Neural progenitor cell (in vitro differentiated cells): Measurements from ENCODE around the gene HBG2. TPM values are rescaled to one million over a fixed set of nuclear protein-coding genes. Genes with fewer than 3 reads are reported as not detected.
"Not testable (repeated sequence)": the region's sequence is repeated elsewhere in the genome, so short reads cannot be mapped to it uniquely, and the experiment has no call there.

Experiments
- DNase-seq: peaks from one replicate; pipeline ENCODE4 v3.0.0-alpha.2; 2016; ENCODE audit warnings: low spot score
- H2AFZ ChIP-seq: fragments of 200-600 bp; sonication (generic); replicated peaks from 2 replicates; pipeline ENCODE4 v1.6.1; 2016; ENCODE audit warnings: antibody characterized with exemption
- H3F3A ChIP-seq: fragments of 200-600 bp; sonication (generic); 2 replicates; pipeline ENCODE4 v1.6.1; 2016; ENCODE audit warnings: antibody characterized with exemption, low read depth
- H3K27ac ChIP-seq: fragments of 200-600 bp; sonication (generic); 2 replicates; pipeline ENCODE4 v1.5.1; 2016; ENCODE audit warnings: mild to moderate bottlenecking
- H3K27me3 ChIP-seq: fragments of 200-600 bp; sonication (generic); 2 replicates; pipeline ENCODE4 v1.6.1; 2016; ENCODE audit warnings: mild to moderate bottlenecking, moderate library complexity
- H3K36me3 ChIP-seq: fragments of 200-600 bp; sonication (generic); 2 replicates; pipeline ENCODE4 v1.5.1; 2016
- H3K4me1 ChIP-seq: fragments of 200-600 bp; sonication (generic); 2 replicates; pipeline ENCODE4 v1.6.1; 2016; ENCODE audit warnings: mixed run types
- H3K4me2 ChIP-seq: fragments of 200-600 bp; sonication (generic); 2 replicates; pipeline ENCODE4 v1.6.1; 2016
- H3K4me3 ChIP-seq: fragments of 200-600 bp; sonication (generic); 2 replicates; pipeline ENCODE4 v1.5.1; 2016
- H3K79me2 ChIP-seq: fragments of 200-600 bp; sonication (generic); 2 replicates; pipeline ENCODE4 v1.6.1; 2016; ENCODE audit warnings: low read depth
- H3K9ac ChIP-seq: fragments of 200-600 bp; sonication (generic); 2 replicates; pipeline ENCODE4 v1.6.1; 2016
- H3K9me3 ChIP-seq: fragments of 200-600 bp; sonication (generic); 2 replicates; pipeline ENCODE4 v1.5.1; 2016; ENCODE audit warnings: low read depth
- H4K20me1 ChIP-seq: fragments of 200-600 bp; sonication (generic); 2 replicates; pipeline ENCODE4 v1.6.1; 2016; ENCODE audit warnings: low read depth
- H3K27ac Mint-ChIP-seq: 3 replicates; pipeline ENCODE4 v1.8.0; 2021; ENCODE audit warnings: mixed read lengths
- H3K27me3 Mint-ChIP-seq: 2 replicates; pipeline ENCODE4 v1.8.0; 2022; ENCODE audit warnings: low read depth, mild to moderate bottlenecking, inconsistent platforms, moderate library complexity, mixed read lengths; ENCODE audit not compliant: insufficient read depth
- H3K36me3 Mint-ChIP-seq: 3 replicates; pipeline ENCODE4 v1.8.0; 2021; ENCODE audit warnings: mixed read lengths
- H3K4me1 Mint-ChIP-seq: 3 replicates; pipeline ENCODE4 v1.8.0; 2021; ENCODE audit warnings: mixed read lengths
- H3K4me3 Mint-ChIP-seq: 3 replicates; pipeline ENCODE4 v1.8.0; 2021; ENCODE audit warnings: mild to moderate bottlenecking, moderate library complexity, mixed read lengths
- H3K9me3 Mint-ChIP-seq: 3 replicates; pipeline ENCODE4 v1.8.0; 2020; ENCODE audit warnings: mixed read lengths
- CTCF ChIP-seq: fragments of 200-600 bp; sonication (generic); IDR thresholded peaks from 2 replicates; pipeline ENCODE4 v1.5.1; 2017; ENCODE audit warnings: antibody characterized with exemption, mild to moderate bottlenecking
- EZH2 ChIP-seq: fragments of 200-600 bp; sonication (generic); IDR thresholded peaks from 2 replicates; pipeline ENCODE4 v1.6.1; 2017; ENCODE audit warnings: antibody characterized with exemption, mild to moderate bottlenecking, moderate library complexity
- EZH2phosphoT487 ChIP-seq: fragments of 200-600 bp; sonication (generic); IDR thresholded peaks from 2 replicates; pipeline ENCODE4 v1.6.1; 2017; ENCODE audit warnings: antibody characterized with exemption
- total RNA-seq: library from RNA; depleted of rRNA; stranded (reverse); fragments of >200 nt; gene quantifications from 2 replicates; pipeline ENCODE4 v1.2.3, GENCODE V29; 2015; ENCODE audit warnings: low replicate concordance

Gene HBG2
- total RNA-seq, 1 donor from 2014 or later: not detected

- TF ChIP-seq EZH2phosphoT487 (no peak), CTCF (no peak), EZH2 (no peak)
- Histone ChIP-seq H2AFZ (no peak overlapping the region), H3K79me2 (no peaks in the 10 kb centered on the region), H3K4me1 (no peaks in the 10 kb centered on the region), H3K27ac (no peak overlapping the region), H3K9me3 (no peaks in the 10 kb centered on the region), H3K4me3 (no peak overlapping the region), H3K4me2 (no peak overlapping the region), H3K9ac (no peak overlapping the region), H3K36me3 (no peaks in the 10 kb centered on the region), H3F3A (no peaks in the 10 kb centered on the region), H3K27me3 (no peaks in the 10 kb centered on the region), H4K20me1 (no peaks in the 10 kb centered on the region)
- H3K4me3 Mint-ChIP-seq: no peak overlapping the region
- no peak for DNase-seq
- H3K27ac Mint-ChIP-seq: no peak overlapping the region
- H3K9me3 Mint-ChIP-seq: no peaks in the 10 kb centered on the region
- H3K4me1 Mint-ChIP-seq: peaks cover 6% of the 10 kb centered on the region
- no peaks in the 10 kb centered on the region for H3K27me3 Mint-ChIP-seq
- H3K36me3 Mint-ChIP-seq: no peaks in the 10 kb centered on the region
Observed at GRCh38 chr11:5250543-5251204, 3.9 kb downstream of the HBG2 start.

GRCh38 chr11:5249807-5250396, 4.7 kb downstream of the HBG2 start, which contains the start of gene HBG1:
HBG1 (minus strand) TSS chr11:5249857; CDS start chr11:5249804, 53 bp downstream.
- H3K27me3 ChIP-seq, H3K4me1 ChIP-seq, H3K9ac ChIP-seq, H3K36me3 ChIP-seq, H3K27me3 Mint-ChIP-seq, H3K27ac Mint-ChIP-seq, H3F3A ChIP-seq, H3K36me3 Mint-ChIP-seq, DNase-seq, H3K9me3 Mint-ChIP-seq, H3K79me2 ChIP-seq, H3K4me3 Mint-ChIP-seq, H3K4me1 Mint-ChIP-seq, H4K20me1 ChIP-seq, H3K4me2 ChIP-seq, H3K4me3 ChIP-seq, H2AFZ ChIP-seq, H3K9me3 ChIP-seq, H3K27ac ChIP-seq: not testable (repeated sequence)

- not testable (repeated sequence) for H3K4me3 ChIP-seq, H3K27me3 Mint-ChIP-seq, H3F3A ChIP-seq, H3K4me3 Mint-ChIP-seq, H4K20me1 ChIP-seq, H3K9me3 Mint-ChIP-seq, H3K79me2 ChIP-seq, H3K4me1 ChIP-seq, H3K27me3 ChIP-seq, H3K36me3 ChIP-seq, H2AFZ ChIP-seq, H3K9me3 ChIP-seq, H3K27ac ChIP-seq, H3K36me3 Mint-ChIP-seq, DNase-seq, H3K4me1 Mint-ChIP-seq, H3K4me2 ChIP-seq, H3K9ac ChIP-seq
- H3K27ac Mint-ChIP-seq: peak overlapping the region; percentile 78
Observed at GRCh38 chr11:5248498-5248897, 6.1 kb downstream of the HBG2 start.

GRCh38 chr11:5247472-5248192, 6.9 kb downstream of the HBG2 start:
- H3K4me1 Mint-ChIP-seq: peaks cover 6% of the 10 kb centered on the region
- DNase-seq: no peak

More at GRCh38 chr11:5247472-5248192, 6.9 kb downstream of the HBG2 start:
- no peaks in the 10 kb centered on the region for H3K9me3 Mint-ChIP-seq
- no peaks in the 10 kb centered on the region for H3K79me2 ChIP-seq
- H3F3A ChIP-seq: no peaks in the 10 kb centered on the region
- H3K36me3 ChIP-seq: no peaks in the 10 kb centered on the region
- no peak overlapping the region for H3K9ac ChIP-seq
- H3K36me3 Mint-ChIP-seq: no peaks in the 10 kb centered on the region
- no peak overlapping the region for H3K27ac Mint-ChIP-seq
- H2AFZ ChIP-seq: no peak overlapping the region
- H3K9me3 ChIP-seq: no peaks in the 10 kb centered on the region
- H4K20me1 ChIP-seq: no peaks in the 10 kb centered on the region
- H3K4me1 ChIP-seq: no peaks in the 10 kb centered on the region
- H3K27ac ChIP-seq: no peak overlapping the region
- no peaks in the 10 kb centered on the region for H3K27me3 Mint-ChIP-seq
- no peak for TF ChIP-seq EZH2
- TF ChIP-seq CTCF: no peak
- no peak for TF ChIP-seq EZH2phosphoT487
- H3K4me3 ChIP-seq: no peak overlapping the region
- no peak overlapping the region for H3K4me2 ChIP-seq
- no peak overlapping the region for H3K4me3 Mint-ChIP-seq
- no peaks in the 10 kb centered on the region for H3K27me3 ChIP-seq
